Measurements from ENCODE around the gene MED1.
"Not testable (repeated sequence)": the region's sequence is repeated elsewhere in the genome, so short reads cannot be mapped to it uniquely, and the experiment has no call there.

DNA sequence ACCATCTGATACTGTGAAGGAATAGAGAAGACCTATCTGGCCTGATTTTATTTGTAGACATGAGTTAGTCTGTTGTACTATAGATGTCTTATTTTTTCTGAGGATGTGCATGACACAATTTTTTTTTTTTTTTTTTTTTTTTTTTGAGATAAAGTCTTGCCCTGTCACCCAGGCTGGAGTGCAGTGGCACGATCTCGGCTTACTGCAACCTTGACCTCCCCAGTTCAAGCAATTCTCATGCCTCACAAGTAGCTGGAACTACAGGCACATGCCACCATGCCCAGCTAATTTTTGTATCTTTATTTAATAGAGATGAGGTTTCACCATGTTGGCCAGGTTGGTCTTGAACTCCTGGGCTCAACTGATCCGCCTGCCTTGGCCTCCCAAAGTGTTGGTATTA is 36.4 kb upstream of the MED1 start:
- not testable (repeated sequence) for TF ChIP-seq POLR2A (IDR thresholded peaks at IDR 0.05; ENCODE audit: low read length); GATA1 (IDR thresholded peaks at IDR 0.05; ENCODE audit: low read depth, low read length)

Data from erythroblast (primary cell).